Fibroblast of the aortic adventitia (primary cell): ENCODE measurements around the gene SNAP23. TPM values are rescaled to one million over a fixed set of nuclear protein-coding genes. Genes with fewer than 3 reads are reported as not detected.

Experiments
- DNase-seq: peaks from one replicate; pipeline ENCODE4 v3.0.0-alpha.2; 2010; ENCODE audit warnings: low read depth
- H3K4me3 ChIP-seq: 2 replicates; pipeline ENCODE4 v1.5.1; 2011; ENCODE audit warnings: low read depth, mild to moderate bottlenecking, control low read depth, low read length, moderate library complexity
- CTCF ChIP-seq: IDR thresholded peaks from 2 replicates; pipeline ENCODE4 v1.5.1; 2011; ENCODE audit warnings: mild to moderate bottlenecking, low read length, control low read depth, inconsistent platforms; ENCODE audit not compliant: insufficient read depth
- total RNA-seq: library from RNA; depleted of rRNA; stranded (reverse); fragments of >200 nt; gene quantifications from 2 replicates; pipeline ENCODE4 v1.2.3, GENCODE V29; 2012; ENCODE audit warnings: low replicate concordance

Gene SNAP23
- total RNA-seq: 39.8 and 87.4 TPM in 2 replicates

GRCh38 chr15:42495361-42496212, at the start of gene SNAP23:
SNAP23 (plus strand) TSS chr15:42495634; CDS start chr15:42511847, 16,213 bp downstream.
- DNase-seq: peak; percentile 97
- TF ChIP-seq CTCF: no peak
- H3K4me3 ChIP-seq: peak within 1 kb of the TSS; percentile 91

- DNase-seq: no peak
- no peak for TF ChIP-seq CTCF
- H3K4me3 ChIP-seq: no peak overlapping the region
These were observed 47.8 kb upstream of the SNAP23 start for GRCh38 chr15:42447599-42447998.

GRCh38 chr15:42448281-42448680, 47.2 kb upstream of the SNAP23 start:
- DNase-seq: no peak
- no peak overlapping the region for H3K4me3 ChIP-seq
- no peak for TF ChIP-seq CTCF

- no peak for TF ChIP-seq CTCF
- no peak for DNase-seq
- no peak overlapping the region for H3K4me3 ChIP-seq
These were observed 45.5 kb upstream of the SNAP23 start for GRCh38 chr15:42449770-42450424.

GRCh38 chr15:42450425-42450790, 45.0 kb upstream of the SNAP23 start:
- no peak for DNase-seq
- H3K4me3 ChIP-seq: no peak overlapping the region
- TF ChIP-seq CTCF: no peak

- TF ChIP-seq CTCF: no peak
- H3K4me3 ChIP-seq: no peak overlapping the region
- DNase-seq: no peak
These were observed 41.6 kb upstream of the SNAP23 start for GRCh38 chr15:42453826-42454225.
